ENCODE results near the gene ADCY7. TPM values are rescaled to one million over a fixed set of nuclear protein-coding genes. Genes with fewer than 3 reads are reported as not detected.

ADCY7 gene
- total RNA-seq, 1 donor: 75.9 TPM

GRCh38 chr16:50293041-50293783, 26.9 kb downstream of the ADCY7 start:
- no peaks in the 10 kb centered on the region for H3K27me3 ChIP-seq (ENCODE audit: insufficient read depth, low read length)
- H3K9me3 ChIP-seq (ENCODE audit: low read depth, low read length): no peaks in the 10 kb centered on the region
- H3K4me3 ChIP-seq (ENCODE audit: low read length): no peak overlapping the region
- H3K4me1 ChIP-seq (ENCODE audit: insufficient read depth, low read length): no peaks in the 10 kb centered on the region

- H3K4me3 ChIP-seq (ENCODE audit: low read length): no peak overlapping the region
- H3K27me3 ChIP-seq (ENCODE audit: insufficient read depth, low read length): no peaks in the 10 kb centered on the region
- H3K9me3 ChIP-seq (ENCODE audit: low read depth, low read length): no peaks in the 10 kb centered on the region
- H3K4me1 ChIP-seq (ENCODE audit: insufficient read depth, low read length): no peaks in the 10 kb centered on the region
Measured at GRCh38 chr16:50293994-50294855, 27.9 kb downstream of the ADCY7 start.

GRCh38 chr16:50294955-50295354, 28.6 kb downstream of the ADCY7 start:
- Histone ChIP-seq H3K27me3 (ENCODE audit: insufficient read depth, low read length) (no peaks in the 10 kb centered on the region), H3K9me3 (ENCODE audit: low read depth, low read length) (no peaks in the 10 kb centered on the region), H3K4me1 (ENCODE audit: insufficient read depth, low read length) (no peaks in the 10 kb centered on the region), H3K4me3 (ENCODE audit: low read length) (no peak overlapping the region)

DNA sequence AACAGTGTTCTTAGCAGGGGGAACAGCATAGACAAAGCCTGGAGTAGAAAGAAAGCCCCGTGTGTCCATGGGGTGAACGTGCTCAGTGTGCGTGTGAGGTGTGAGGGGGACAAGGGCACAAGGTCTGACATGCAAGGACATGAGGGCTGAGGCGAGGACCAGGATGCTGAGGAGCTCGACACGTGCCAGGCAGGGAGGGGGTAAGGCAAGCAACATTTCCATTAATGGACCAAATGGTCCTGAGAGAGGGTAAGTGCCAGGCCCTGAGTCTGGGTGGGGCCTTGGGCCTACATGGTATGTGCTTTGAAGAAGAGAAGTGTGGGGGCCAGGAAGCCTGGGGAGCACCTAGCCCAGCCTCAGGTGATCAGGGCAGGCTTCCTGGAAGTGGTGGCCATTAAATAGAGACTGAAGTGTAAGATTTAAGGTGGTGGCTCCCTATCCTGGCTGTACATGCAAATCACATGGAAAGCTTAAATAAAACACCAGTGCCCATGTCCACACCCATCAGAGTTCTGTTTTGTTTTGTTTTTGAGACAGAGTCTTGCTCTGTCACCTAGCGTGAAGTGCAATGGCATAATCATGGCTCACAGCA, 29.3 kb downstream of the ADCY7 start:
- Histone ChIP-seq H3K4me3 (ENCODE audit: low read length) (no peak overlapping the region), H3K9me3 (ENCODE audit: low read depth, low read length) (no peaks in the 10 kb centered on the region), H3K4me1 (ENCODE audit: insufficient read depth, low read length) (no peaks in the 10 kb centered on the region), H3K27me3 (ENCODE audit: insufficient read depth, low read length) (no peaks in the 10 kb centered on the region)

- Histone ChIP-seq H3K9me3 (ENCODE audit: low read depth, low read length) (no peaks in the 10 kb centered on the region), H3K27me3 (ENCODE audit: insufficient read depth, low read length) (no peaks in the 10 kb centered on the region), H3K4me3 (ENCODE audit: low read length) (no peak overlapping the region), H3K4me1 (ENCODE audit: insufficient read depth, low read length) (no peaks in the 10 kb centered on the region)
Measured at GRCh38 chr16:50296807-50297206, 30.5 kb downstream of the ADCY7 start.

DNA sequence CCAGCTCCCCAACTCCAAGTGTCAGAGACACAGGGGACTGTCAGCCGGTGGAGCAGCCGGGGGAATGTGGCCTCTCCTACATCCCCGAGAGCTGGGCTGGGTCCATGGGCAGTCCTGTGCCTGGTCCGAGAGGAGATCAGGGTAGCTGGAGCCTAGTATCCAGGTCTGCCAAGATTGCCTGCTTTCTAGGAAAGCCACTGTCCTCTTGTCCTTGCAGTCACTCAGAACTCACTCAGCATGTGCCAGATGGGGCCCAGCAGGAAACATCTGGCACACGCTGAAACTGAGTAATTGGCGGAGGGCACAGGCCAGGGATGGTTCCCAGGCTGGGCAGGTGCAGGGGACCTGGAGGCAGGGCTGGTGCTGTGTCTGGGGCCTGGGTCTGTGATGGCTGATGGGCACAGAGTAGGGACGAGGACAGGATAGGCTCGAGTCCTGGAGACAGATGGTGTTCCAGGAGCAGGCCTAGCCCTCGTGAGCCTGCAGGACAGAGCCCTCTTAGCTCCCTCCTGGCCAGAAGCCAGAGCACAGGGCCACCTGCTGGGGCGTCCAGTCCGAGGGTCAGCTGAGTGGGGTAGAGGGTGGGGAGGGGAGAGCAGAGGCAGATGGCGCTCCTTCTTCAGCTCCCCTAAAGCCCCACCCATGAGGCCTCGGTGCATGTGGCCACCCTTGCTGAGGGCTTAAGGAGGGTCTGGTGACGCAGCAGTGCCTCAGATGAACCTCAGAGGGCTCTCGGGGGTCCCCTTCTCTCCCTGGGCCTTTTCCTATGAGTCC, 31.1 kb downstream of the ADCY7 start:
- Histone ChIP-seq H3K4me3 (ENCODE audit: low read length) (no peak overlapping the region), H3K9me3 (ENCODE audit: low read depth, low read length) (no peaks in the 10 kb centered on the region)

GRCh38 chr16:50298075-50298460, 31.7 kb downstream of the ADCY7 start:
- Histone ChIP-seq H3K27me3 (ENCODE audit: insufficient read depth, low read length) (no peaks in the 10 kb centered on the region), H3K4me3 (ENCODE audit: low read length) (no peak overlapping the region), H3K9me3 (ENCODE audit: low read depth, low read length) (no peaks in the 10 kb centered on the region), H3K4me1 (ENCODE audit: insufficient read depth, low read length) (no peaks in the 10 kb centered on the region)

More for the DNA sequence above, 31.1 kb downstream of the ADCY7 start:
- no peaks in the 10 kb centered on the region for H3K27me3 ChIP-seq (ENCODE audit: insufficient read depth, low read length)
- no peaks in the 10 kb centered on the region for H3K4me1 ChIP-seq (ENCODE audit: insufficient read depth, low read length)

DNA sequence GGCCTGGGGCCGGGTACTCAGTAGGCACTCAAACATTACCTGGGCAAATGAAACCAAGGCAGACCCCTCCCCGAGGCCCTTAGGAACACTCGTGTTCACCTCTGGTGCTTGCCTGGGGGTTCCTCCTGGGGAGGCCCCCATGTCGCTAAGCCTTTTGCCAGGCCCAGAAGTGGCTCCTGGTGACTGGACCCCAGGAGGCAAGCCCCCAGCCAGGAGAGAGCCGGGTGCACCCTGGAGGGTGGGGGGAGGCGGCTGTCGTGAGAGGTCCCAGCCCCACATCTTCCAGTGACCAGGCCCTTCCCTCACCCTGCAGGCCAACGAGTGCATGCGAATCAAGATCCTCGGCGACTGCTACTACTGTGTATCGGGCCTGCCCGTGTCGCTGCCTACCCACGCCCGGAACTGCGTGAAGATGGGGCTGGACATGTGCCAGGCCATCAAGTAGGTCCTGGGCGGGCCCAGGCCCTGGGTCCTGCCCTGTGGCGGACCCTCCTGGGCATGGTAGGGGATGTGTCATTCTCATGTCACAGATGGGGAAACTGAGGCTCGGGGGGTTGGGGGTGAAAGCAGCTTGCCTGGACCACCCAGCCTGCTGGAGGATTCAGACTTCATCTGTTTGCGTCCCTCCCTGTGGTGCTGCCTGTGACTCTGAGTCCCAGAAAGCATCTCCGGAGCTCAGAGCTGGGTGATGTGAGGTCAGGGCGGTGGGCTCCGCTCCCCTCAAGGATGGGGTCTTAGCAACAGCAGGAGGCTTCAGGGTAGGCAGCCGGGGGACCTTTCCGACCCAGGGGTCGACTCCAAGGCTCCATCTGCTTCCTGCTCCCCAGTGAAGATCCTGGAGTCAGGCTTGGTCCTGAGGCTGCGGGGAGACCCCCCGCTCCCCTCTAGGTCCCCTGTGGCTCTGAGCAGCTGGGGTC, 32.5 kb downstream of the ADCY7 start:
- no peaks in the 10 kb centered on the region for H3K27me3 ChIP-seq (ENCODE audit: insufficient read depth, low read length)
- no peaks in the 10 kb centered on the region for H3K4me1 ChIP-seq (ENCODE audit: insufficient read depth, low read length)
- H3K4me3 ChIP-seq (ENCODE audit: low read length): no peak overlapping the region
- H3K9me3 ChIP-seq (ENCODE audit: low read depth, low read length): no peaks in the 10 kb centered on the region

GRCh38 chr16:50299508-50300105, 33.3 kb downstream of the ADCY7 start:
- Histone ChIP-seq H3K9me3 (ENCODE audit: low read depth, low read length) (no peaks in the 10 kb centered on the region), H3K4me3 (ENCODE audit: low read length) (no peak overlapping the region), H3K4me1 (ENCODE audit: insufficient read depth, low read length) (no peaks in the 10 kb centered on the region), H3K27me3 (ENCODE audit: insufficient read depth, low read length) (no peaks in the 10 kb centered on the region)

GRCh38 chr16:50300942-50301625, 34.7 kb downstream of the ADCY7 start:
- H3K4me1 ChIP-seq (ENCODE audit: insufficient read depth, low read length): no peaks in the 10 kb centered on the region
- H3K4me3 ChIP-seq (ENCODE audit: low read length): no peak overlapping the region
- H3K9me3 ChIP-seq (ENCODE audit: low read depth, low read length): no peaks in the 10 kb centered on the region
- H3K27me3 ChIP-seq (ENCODE audit: insufficient read depth, low read length): no peaks in the 10 kb centered on the region

- no peaks in the 10 kb centered on the region for H3K27me3 ChIP-seq (ENCODE audit: insufficient read depth, low read length)
- H3K4me3 ChIP-seq (ENCODE audit: low read length): no peak overlapping the region
- H3K4me1 ChIP-seq (ENCODE audit: insufficient read depth, low read length): no peaks in the 10 kb centered on the region
- H3K9me3 ChIP-seq (ENCODE audit: low read depth, low read length): no peaks in the 10 kb centered on the region
Measured at GRCh38 chr16:50301626-50302471, 35.5 kb downstream of the ADCY7 start.

DNA sequence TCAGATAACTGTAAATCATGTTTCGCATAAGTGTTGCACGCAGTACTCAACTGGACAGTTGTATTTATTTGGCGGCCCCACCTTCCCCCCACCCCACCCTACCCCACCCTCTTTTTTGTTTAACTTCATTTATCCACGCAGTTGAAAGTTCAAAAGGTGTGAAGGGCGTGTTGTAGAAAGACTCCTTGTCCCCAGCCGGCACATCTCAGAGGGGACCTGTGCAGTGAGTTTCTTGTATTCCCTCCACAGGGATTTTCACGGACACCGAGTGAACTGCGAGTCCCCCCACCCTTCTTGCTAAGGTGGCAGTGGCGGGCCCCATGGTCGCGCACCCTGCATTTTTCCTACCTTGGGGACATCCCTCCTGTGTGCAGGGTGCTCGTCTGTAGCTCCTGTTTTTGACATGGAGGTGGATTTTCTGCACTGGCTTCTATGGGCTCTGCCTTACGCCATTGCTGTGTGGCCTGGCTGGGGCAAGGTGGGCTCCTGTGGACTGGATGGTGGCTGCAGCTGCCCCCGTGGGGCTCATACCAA, 36.2 kb downstream of the ADCY7 start:
- Histone ChIP-seq H3K4me1 (ENCODE audit: insufficient read depth, low read length) (no peaks in the 10 kb centered on the region), H3K4me3 (ENCODE audit: low read length) (no peak overlapping the region), H3K9me3 (ENCODE audit: low read depth, low read length) (no peaks in the 10 kb centered on the region), H3K27me3 (ENCODE audit: insufficient read depth, low read length) (no peaks in the 10 kb centered on the region)
